Activated naive CD8-positive, alpha-beta T cell treated with anti-CD3 and anti-CD28 coated beads, Interleukin-2, amount 50 U/mL, for 24 hours (primary cell): ENCODE data around the gene NEURL2.

Experiments used
- ATAC-seq: fragments of 150-1000 bp; cut with Tn5 transposase; one replicate; pipeline ENCODE4 v1.10.0; 2021
- DNase-seq: peaks from one replicate; pipeline ENCODE4 v3.0.0; 2021
- H3K27ac Mint-ChIP-seq: one replicate; pipeline ENCODE4 v1.8.0; 2021; ENCODE audit warnings: mild to moderate bottlenecking, mixed read lengths
- H3K27me3 Mint-ChIP-seq: one replicate; pipeline ENCODE4 v1.8.0; 2021; ENCODE audit warnings: mixed read lengths
- H3K36me3 Mint-ChIP-seq: one replicate; pipeline ENCODE4 v1.8.0; 2021; ENCODE audit warnings: low read depth, mixed read lengths
- H3K4me1 Mint-ChIP-seq: one replicate; pipeline ENCODE4 v1.8.0; 2021; ENCODE audit warnings: mixed read lengths
- H3K4me3 Mint-ChIP-seq: one replicate; pipeline ENCODE4 v1.8.0; 2021; ENCODE audit warnings: mild to moderate bottlenecking, moderate library complexity, mixed read lengths
- H3K9me3 Mint-ChIP-seq: one replicate; pipeline ENCODE4 v1.8.0; 2021; ENCODE audit warnings: mixed read lengths

NEURL2 gene

DNA sequence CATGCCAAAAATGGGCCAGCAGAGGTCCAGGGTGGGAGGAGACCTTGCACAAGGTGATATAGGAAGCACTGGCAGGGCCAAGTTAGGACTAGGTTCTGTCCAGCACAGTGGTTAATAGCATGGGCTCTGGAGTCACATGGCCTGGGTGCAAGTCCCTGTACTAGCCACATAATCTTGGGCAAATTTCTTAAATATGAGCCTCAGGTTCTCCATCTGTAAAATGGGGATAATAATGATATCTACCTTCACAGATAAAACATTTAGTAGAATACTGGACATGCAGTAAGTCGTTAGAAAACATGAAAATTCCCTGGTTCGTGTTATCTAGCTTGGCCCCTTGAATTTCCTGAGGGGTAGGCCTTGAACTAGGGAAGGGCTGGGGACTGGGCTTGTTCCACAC lies 6.3 kb upstream of the NEURL2 start:
- Mint-ChIP-seq H3K36me3 (peaks cover 9% of the 10 kb centered on the region), H3K4me1 (peaks cover 23% of the 10 kb centered on the region), H3K27me3 (no peaks in the 10 kb centered on the region), H3K27ac (no peak overlapping the region), H3K9me3 (no peaks in the 10 kb centered on the region), H3K4me3 (no peak overlapping the region)
- DNase-seq (no peak), ATAC-seq (no peak)

DNA sequence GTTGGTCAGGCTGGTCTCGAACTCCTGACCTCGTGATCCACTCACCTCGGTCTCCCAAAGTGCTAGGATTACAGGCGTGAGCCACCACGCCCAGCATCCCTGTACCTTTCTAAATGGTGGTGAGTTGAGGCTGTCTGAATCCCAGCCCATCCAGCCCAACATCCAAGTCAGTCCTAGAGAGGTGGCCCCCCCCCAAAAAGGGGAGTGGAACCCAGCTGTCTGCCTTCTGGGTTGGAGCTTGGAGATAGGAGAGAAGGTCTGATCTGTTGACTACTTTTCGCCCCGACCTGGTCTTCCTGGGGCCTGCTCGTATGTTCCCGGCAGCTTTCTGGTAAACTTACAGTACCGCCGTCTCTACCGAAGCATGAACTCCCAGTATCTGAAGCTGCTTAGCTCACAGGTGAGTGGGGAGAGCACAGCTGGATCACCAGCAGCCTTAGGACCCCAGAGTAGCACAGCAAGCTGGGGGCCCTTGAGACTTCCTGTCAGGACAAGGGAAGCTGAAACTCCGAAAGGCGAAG lies 5.7 kb upstream of the NEURL2 start:
- Mint-ChIP-seq H3K27me3 (no peaks in the 10 kb centered on the region), H3K27ac (no peak overlapping the region), H3K4me3 (no peak overlapping the region), H3K4me1 (peaks cover 27% of the 10 kb centered on the region), H3K9me3 (no peaks in the 10 kb centered on the region), H3K36me3 (peaks cover 9% of the 10 kb centered on the region)
- no peak for ATAC-seq
- DNase-seq = no peak

DNA sequence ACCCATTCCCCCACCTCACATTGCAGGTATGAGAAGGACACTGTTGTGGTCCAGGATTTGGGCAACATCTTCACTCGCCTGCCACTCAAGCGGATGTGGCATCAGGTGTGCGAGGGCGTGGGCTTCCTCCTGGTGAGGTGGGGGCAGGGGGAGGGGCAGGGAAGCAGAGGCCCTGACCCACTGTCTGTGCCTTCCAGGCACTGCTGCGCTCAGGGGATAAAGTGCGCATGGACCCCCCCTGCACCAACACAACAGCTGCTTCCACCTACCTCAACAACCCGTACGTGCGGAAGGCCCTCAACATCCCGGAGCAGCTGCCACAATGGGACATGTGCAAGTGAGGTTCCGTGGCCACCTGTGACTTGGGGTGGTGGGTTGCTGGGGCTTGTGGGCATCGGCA lies 3.8 kb upstream of the NEURL2 start:
- no peaks in the 10 kb centered on the region for H3K9me3 Mint-ChIP-seq
- peaks cover 9% of the 10 kb centered on the region for H3K36me3 Mint-ChIP-seq
- ATAC-seq (no peak), DNase-seq (no peak)
- H3K27ac Mint-ChIP-seq = no peak overlapping the region
- H3K4me3 Mint-ChIP-seq = no peak overlapping the region
- no peaks in the 10 kb centered on the region for H3K27me3 Mint-ChIP-seq
- H3K4me1 Mint-ChIP-seq = peaks cover 35% of the 10 kb centered on the region

DNA sequence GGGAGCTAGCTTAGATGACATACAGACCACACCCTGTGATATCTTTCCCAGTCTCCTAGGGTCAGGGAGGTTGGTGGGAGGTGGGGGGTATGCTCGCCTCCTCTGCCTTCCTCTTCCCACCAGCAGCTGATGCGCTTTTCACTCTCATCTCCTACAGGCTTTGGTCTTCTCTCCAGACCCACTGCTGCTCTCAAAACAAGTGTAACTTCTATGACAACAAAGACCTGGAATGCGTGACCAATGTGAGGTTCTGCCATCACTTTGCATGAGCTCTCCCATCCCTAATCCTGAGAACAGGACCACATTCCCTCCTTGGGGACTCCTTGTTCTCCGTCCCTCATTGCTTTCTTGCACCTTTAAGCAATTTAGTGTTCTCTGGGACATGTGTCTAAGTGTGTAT lies 2.8 kb upstream of the NEURL2 start:
- ATAC-seq = no peak
- no peaks in the 10 kb centered on the region for H3K27me3 Mint-ChIP-seq
- no peaks in the 10 kb centered on the region for H3K9me3 Mint-ChIP-seq
- H3K36me3 Mint-ChIP-seq = peaks cover 5% of the 10 kb centered on the region
- H3K4me3 Mint-ChIP-seq = no peak overlapping the region
- no peak for DNase-seq
- peaks cover 43% of the 10 kb centered on the region for H3K4me1 Mint-ChIP-seq
- no peak overlapping the region for H3K27ac Mint-ChIP-seq

DNA sequence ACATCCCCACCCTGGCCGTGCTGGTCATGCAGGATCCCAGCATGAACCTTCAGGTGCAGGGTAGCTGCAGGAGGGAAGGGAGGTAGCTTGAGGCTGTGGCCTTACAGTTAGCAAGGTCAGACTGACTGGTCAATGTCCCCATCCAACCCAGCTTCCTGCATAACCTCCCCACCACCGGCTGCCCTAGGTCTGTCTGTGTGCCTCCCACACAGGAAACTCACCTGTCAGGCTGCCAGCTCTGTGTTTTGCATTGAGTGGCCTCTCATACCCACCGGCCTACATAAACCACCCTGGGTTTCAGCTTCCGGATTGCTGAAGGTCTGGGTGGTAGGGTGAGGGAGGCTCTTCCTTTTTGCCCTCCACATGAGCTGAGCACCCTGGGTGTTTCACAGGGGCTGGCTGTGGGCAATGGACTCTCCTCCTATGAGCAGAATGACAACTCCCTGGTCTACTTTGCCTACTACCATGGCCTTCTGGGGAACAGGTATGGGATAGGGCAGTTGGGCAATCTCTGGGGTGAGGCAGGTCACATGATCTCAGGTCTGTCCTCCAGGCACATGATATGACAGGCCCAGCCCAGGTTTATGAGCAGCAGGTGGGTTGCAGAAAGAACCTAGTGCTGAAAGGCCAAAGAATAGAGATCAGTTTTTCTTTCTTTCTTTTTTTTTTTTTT lies 2.0 kb upstream of the NEURL2 start:
- DNase-seq = peak; percentile 24
- Mint-ChIP-seq H3K27ac (peak overlapping the region; percentile 65), H3K36me3 (peaks cover 5% of the 10 kb centered on the region), H3K4me3 (peak overlapping the region; percentile 88), H3K27me3 (no peaks in the 10 kb centered on the region), H3K4me1 (peaks cover 43% of the 10 kb centered on the region), H3K9me3 (no peaks in the 10 kb centered on the region)
- peak; percentile 23 for ATAC-seq

DNA sequence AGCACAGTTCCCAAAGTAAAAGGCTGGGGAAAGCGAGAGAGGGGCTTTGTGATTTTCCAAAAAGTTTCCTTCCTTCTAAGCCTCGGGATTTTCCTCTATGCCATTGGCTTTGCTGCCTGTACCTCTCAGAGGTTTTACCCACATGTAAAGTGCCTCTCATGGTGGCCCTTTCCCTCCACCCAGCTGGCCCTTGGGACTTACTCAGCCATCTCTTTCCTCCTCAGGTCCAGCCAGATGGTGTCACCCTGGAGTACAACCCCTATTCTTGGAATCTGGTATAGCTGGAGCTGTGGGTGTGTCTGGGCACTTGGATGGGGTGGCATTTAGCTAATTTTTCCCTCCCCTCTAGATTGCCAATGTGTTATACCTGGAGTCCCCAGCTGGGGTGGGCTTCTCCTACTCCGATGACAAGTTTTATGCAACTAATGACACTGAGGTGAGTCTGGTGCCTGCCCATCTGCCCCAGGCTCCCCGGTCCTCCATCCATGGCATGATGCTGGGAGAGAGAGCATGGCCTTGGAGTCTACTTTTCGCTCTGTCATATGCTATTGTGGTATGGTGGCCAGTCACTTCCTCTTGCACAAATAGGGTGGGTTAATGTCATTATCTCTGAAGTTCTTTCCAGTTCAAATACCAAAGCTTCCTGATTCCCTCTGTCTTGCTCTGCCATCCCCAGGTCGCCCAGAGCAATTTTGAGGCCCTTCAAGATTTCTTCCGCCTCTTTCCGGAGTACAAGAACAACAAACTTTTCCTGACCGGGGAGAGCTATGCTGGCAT lies 1.2 kb upstream of the NEURL2 start:
- Mint-ChIP-seq H3K27me3 (no peaks in the 10 kb centered on the region), H3K9me3 (no peaks in the 10 kb centered on the region), H3K4me3 (peak overlapping the region; percentile 88), H3K27ac (peak overlapping the region; percentile 65), H3K36me3 (peaks cover 5% of the 10 kb centered on the region), H3K4me1 (peaks cover 43% of the 10 kb centered on the region)
- ATAC-seq = no peak
- DNase-seq = no peak

DNA sequence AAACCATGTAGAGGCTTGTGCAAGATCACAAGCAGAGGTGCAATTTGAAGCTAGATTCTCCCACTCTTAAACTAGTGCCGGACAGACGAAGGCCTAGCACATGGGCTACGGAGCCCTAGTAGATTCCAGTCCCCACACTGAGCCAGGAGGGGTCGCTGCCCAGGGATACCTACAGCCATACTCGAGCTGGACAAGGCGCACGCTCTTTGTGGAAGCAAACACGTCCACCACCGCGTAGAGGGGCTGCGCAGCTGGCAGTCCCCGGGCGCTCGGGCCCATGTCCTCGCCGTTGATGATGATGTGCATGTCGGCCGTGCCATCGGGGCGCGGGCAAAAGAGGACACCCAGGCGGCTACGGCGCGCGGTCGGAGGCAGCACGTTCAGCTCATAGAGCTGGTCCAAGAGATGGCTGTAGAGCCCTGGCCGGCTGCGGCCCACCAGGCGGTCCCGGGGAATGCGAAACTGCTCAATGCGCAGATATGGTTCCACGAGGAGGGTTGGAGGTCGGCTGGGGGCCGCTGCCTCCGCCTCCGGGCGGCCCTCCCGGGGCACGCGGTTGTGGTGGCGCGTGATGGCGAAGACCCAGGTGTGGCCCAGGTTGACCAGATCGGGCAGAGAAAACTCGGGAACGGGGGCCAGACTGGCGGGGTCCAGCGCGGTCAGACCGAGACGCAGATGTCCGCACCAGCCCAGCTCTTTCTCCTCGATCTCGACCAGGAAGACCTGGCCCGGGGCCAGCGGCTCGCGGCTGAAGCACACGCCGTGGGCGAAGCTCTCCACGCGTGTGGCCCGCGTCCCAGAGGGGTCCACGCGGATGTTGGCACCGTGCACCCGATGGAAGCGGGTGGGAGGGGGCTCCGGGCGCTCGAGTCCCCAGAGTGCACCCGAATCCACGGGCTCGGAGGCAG lies 677 bp downstream of the NEURL2 start:
- peak; percentile 39 for ATAC-seq
- H3K27ac Mint-ChIP-seq = peak overlapping the region; percentile 82
- peaks cover 51% of the 10 kb centered on the region for H3K4me1 Mint-ChIP-seq
- no peaks in the 10 kb centered on the region for H3K9me3 Mint-ChIP-seq
- H3K4me3 Mint-ChIP-seq = peak overlapping the region; percentile 88
- peaks cover 5% of the 10 kb centered on the region for H3K36me3 Mint-ChIP-seq
- peak; percentile 60 for DNase-seq
- H3K27me3 Mint-ChIP-seq = no peaks in the 10 kb centered on the region

DNA sequence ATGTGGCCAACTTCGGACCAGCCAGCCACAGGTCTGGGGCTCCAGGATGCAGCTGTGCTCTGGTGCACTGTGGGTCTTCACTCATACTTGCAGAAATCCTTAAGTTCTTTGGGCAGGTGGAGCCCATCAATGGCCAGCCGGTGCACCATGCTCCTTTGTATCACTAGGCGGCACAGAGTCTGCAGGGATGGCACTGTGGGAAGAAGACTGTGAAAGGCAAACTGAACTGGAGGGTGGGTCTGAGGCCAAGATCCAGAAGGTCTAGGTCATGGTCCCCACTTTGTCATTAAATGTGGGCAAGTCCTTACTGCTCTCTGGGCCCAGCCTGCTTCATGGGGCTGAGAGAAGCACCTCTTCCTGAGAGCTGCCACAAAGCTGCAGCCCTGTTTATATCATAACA lies 2.3 kb downstream of the NEURL2 start:
- Mint-ChIP-seq H3K4me3 (no peak overlapping the region), H3K27me3 (no peaks in the 10 kb centered on the region), H3K9me3 (no peaks in the 10 kb centered on the region), H3K4me1 (peaks cover 56% of the 10 kb centered on the region), H3K36me3 (peaks cover 4% of the 10 kb centered on the region), H3K27ac (no peak overlapping the region)
- DNase-seq (no peak), ATAC-seq (no peak)

DNA sequence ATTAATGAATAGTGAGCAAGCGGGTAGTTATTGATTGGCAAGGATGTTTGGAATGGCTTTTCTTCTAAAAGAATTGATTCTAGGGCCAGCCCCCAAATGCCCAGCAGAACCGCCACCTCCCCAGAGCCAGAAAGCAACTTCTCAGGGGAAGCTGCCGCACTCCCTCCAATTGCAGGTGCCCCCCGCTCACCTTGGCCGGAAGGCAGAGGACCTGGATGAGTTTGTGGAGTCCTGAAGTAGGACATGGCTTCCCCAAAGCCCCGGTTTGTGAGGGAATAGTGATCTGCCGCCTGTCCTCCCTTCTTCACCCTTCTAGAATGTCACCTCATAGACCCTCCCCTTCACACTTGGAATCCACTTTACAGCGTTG lies 3.7 kb downstream of the NEURL2 start, which contains the start of gene SPATA25:
Gene SPATA25, minus strand, starts transcription at position 277 of the 370 bp plus-strand sequence. Its CDS starts 32 bp downstream, at position 245.
- Mint-ChIP-seq H3K27ac (no peak within 1 kb of the TSS), H3K4me3 (no peak within 1 kb of the TSS), H3K36me3 (peaks cover 14% of the 10 kb centered on the region), H3K9me3 (no peaks in the 10 kb centered on the region), H3K4me1 (peaks cover 56% of the 10 kb centered on the region), H3K27me3 (no peaks in the 10 kb centered on the region)
- DNase-seq (no peak), ATAC-seq (no peak)

DNA sequence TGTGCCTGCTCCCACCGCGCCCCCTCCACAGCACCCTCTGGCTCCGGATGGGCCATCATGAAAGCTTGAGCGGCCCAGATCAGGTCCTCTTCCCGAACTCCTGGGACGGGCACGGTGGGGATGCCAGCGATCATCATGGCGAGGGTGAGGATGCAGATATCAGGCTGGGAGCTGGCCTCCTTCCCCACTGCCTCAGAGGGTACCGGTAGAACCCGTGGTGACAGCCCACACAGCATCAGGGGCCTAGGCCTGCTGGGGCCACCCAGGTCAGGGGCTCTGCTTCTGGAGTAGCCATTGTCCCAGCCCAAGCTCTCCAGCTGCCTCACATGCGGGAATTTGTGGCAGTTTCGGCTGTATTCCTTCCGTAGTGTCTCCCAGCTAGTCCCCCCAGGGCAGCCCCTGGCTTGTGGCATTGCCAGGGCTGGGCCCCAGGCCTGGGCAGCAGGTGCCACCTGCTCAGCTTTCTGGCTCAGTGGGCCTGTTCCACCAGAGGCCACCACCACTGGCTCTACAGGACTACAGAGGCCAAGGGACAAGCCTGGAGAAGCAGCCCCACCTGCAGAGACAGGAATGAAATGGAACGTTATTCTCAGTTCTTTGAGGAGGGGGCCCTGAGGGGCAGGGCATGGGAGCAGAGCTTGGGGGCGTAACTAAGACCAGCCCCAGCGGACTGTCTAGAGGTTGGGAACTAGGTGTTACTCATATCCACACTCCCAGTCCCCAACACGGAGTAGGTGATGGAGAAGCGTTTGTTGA lies 4.2 kb downstream of the NEURL2 start:
- DNase-seq = no peak
- Mint-ChIP-seq H3K4me1 (peaks cover 56% of the 10 kb centered on the region), H3K9me3 (no peaks in the 10 kb centered on the region), H3K27ac (no peak overlapping the region), H3K4me3 (no peak overlapping the region), H3K27me3 (no peaks in the 10 kb centered on the region), H3K36me3 (peaks cover 14% of the 10 kb centered on the region)
- ATAC-seq = no peak

DNA sequence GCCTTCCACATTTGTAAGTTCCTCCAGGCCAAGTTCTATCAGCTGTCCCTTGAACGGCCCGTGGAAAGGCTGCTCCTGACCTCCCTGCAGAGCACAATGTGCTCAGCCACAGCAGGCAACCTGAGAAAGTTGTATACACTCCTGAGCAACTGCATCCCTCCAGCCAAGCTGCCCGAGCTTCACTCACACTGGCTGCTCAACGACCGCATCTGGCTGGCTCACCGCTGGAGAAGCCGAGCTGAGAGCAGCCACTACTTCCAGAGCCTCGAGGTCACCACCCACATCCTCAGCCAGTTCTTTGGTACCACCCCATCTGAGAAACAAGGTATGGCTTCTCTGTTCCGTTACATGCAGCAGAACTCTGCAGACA lies 7.9 kb downstream of the NEURL2 start:
- peaks cover 16% of the 10 kb centered on the region for H3K36me3 Mint-ChIP-seq
- H3K4me1 Mint-ChIP-seq = peaks cover 48% of the 10 kb centered on the region
- no peak overlapping the region for H3K4me3 Mint-ChIP-seq
- no peaks in the 10 kb centered on the region for H3K27me3 Mint-ChIP-seq
- ATAC-seq (no peak), DNase-seq (no peak)
- no peaks in the 10 kb centered on the region for H3K9me3 Mint-ChIP-seq
- H3K27ac Mint-ChIP-seq = peak overlapping the region; percentile 53

DNA sequence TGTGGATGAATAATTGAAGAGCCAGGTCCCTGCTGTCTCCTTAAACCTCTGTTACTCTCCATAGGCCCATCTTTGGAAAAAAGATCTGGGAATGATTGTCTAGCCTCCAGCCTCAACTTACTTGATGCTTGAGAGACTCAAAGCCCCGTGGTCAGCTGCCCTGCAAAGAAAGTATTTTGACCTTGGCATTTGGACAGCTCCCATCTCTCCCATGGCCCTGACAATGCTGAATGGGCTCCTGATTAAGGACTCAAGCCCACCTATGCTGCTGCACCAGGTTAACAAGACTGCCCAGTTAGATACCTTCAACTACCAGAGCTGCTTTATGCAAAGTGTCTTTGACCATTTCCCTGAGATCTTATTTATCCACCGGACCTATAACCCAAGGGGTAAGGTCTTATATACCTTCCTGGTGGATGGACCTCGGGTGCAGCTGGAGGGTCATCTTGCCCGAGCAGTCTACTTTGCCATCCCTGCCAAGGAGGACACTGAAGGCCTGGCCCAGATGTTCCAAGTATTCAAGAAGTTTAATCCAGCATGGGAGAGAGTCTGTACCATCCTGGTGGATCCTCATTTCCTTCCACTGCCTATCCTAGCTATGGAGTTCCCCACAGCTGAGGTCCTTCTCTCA lies 8.4 kb downstream of the NEURL2 start:
- H3K4me1 Mint-ChIP-seq = peaks cover 48% of the 10 kb centered on the region
- H3K4me3 Mint-ChIP-seq = peak overlapping the region; percentile 69
- peak overlapping the region; percentile 53 for H3K27ac Mint-ChIP-seq
- DNase-seq (no peak), ATAC-seq (no peak)
- H3K9me3 Mint-ChIP-seq = no peaks in the 10 kb centered on the region
- no peaks in the 10 kb centered on the region for H3K27me3 Mint-ChIP-seq
- peaks cover 16% of the 10 kb centered on the region for H3K36me3 Mint-ChIP-seq

DNA sequence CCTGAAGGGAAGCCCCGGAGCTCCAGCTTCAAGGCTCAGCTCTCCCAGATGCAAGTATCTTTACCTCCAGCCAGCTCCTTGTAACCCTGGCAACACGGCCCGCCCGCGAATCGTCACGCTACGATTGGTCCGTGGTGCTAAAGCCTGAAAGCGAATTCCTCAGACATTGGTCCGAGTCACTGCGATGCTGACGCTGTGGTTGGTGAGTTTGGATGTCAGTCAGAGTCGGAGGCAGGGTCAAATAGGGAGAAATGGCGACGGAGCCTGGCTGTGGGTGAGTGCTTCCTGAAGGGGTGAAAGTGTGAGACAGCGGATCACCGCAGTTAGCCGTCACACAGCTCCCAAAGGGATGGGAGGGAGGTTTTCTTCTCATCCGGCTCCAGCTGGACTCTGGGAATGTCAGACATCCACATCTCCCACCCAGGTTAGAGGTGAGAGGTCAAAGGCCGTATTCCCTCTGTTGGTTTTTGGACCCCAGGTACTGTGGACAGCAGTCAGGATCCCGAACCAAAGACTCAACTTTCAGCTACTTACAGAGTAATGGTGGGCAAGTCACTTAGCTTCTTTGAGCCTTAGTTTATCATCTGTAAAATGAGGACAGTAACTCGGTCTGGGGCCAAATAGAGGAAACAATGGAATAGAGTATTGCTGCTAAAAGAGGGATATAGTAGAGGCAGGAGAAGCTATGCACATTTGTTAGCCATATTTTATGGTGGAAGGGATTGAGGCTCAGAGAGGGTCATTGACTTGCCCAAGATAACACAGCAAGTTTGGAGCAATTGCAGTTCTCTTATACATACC lies 9.8 kb downstream of the NEURL2 start, which contains the start of gene ZSWIM1:
Gene ZSWIM1, plus strand, starts transcription at position 240 of the 801 bp plus-strand sequence. CDS start 1,366 bp downstream, outside the sequence.
- no peaks in the 10 kb centered on the region for H3K9me3 Mint-ChIP-seq
- H3K4me3 Mint-ChIP-seq = peak within 1 kb of the TSS; percentile 91
- ATAC-seq (peak; percentile 94), DNase-seq (peak; percentile 99)
- peak within 1 kb of the TSS; percentile 90 for H3K27ac Mint-ChIP-seq
- peaks cover 16% of the 10 kb centered on the region for H3K36me3 Mint-ChIP-seq
- H3K27me3 Mint-ChIP-seq = no peaks in the 10 kb centered on the region
- peaks cover 45% of the 10 kb centered on the region for H3K4me1 Mint-ChIP-seq
